Sigmoid colon (tissue), 7 donors: ENCODE results near the gene FAM216B. TPM values are rescaled to one million over a fixed set of nuclear protein-coding genes. Genes with fewer than 3 reads are reported as not detected.
"Not testable (repeated sequence)": the region's sequence is repeated elsewhere in the genome, so short reads cannot be mapped to it uniquely, and the experiment has no call there.

ENCODE experiments used
- DNase-seq: peaks from one replicate; pipeline ENCODE4 v3.0.0-alpha.2; 2019
- H3K27ac ChIP-seq, 4 donors: fragments of 200-600 bp; sonication (generic); one replicate each; pipeline ENCODE4 v1.5.1; 2016 to 2019; ENCODE audit warnings: mild to moderate bottlenecking in 1 of 4
- H3K27me3 ChIP-seq, 3 donors: fragments of 200-600 bp; sonication (generic); one replicate each; pipeline ENCODE4 v1.5.1; 2019; ENCODE audit warnings: mild to moderate bottlenecking in 1 of 3
- H3K36me3 ChIP-seq, 4 donors: fragments of 200-600 bp; sonication (generic); one replicate each; pipeline ENCODE4 v1.5.1; 2016 to 2019
- H3K4me1 ChIP-seq, 4 donors: fragments of 200-600 bp; sonication (generic); one replicate each; pipeline ENCODE4 v1.5.1; 2017 to 2019
- H3K4me3 ChIP-seq, 4 donors: fragments of 200-600 bp; sonication (generic); one replicate each; pipeline ENCODE4 v1.5.1; 2017 to 2019; ENCODE audit warnings: mild to moderate bottlenecking in 2 of 4, moderate library complexity in 1 of 4
- H3K9me3 ChIP-seq, 4 donors: fragments of 200-600 bp in 3 of 4; sonication (generic) in 3 of 4; one replicate each; pipeline versions ENCODE4 v1.5.1 to v1.6.1; 2013 to 2019
- CTCF ChIP-seq, 4 experiments: fragments of 450-650 bp in 3 of 4; fragments of 200-600 bp in 1 of 4; IDR thresholded peaks; one replicate each; pipeline ENCODE4 v1.5.1; 2016 to 2019; ENCODE audit warnings: antibody characterized with exemption in 4 of 4, mild to moderate bottlenecking in 3 of 4, moderate library complexity in 2 of 4
- EP300 ChIP-seq, 4 donors: sonication (generic); formaldehyde crosslinking; IDR thresholded peaks; one replicate each; pipeline ENCODE4 v1.6.1; 2017; ENCODE audit warnings: antibody characterized with exemption in 4 of 4
- POLR2A ChIP-seq, 2 donors: fragments of 450-650 bp; IDR thresholded peaks; one replicate each; pipeline ENCODE4 v1.6.1; 2016; ENCODE audit warnings: antibody characterized with exemption in 2 of 2, mild to moderate bottlenecking in 2 of 2, moderate library complexity in 2 of 2
- POLR2AphosphoS5 ChIP-seq, 4 donors: sonication (generic); formaldehyde crosslinking; IDR thresholded peaks; one replicate each; pipeline ENCODE4 v1.6.1; 2017; ENCODE audit warnings: antibody characterized with exemption in 4 of 4
- WGBS, 2 donors: extraction: QIAGEN DNeasy Blood & Tissue Kit; methylation state at CpG; one replicate each; pipeline ENCODE4 v1.1.7; 2013; 5-methylcytosine and 5-hydroxymethylcytosine counted together
- intact Hi-C: fragments of 100-400 bp; cut with DNase I; formaldehyde crosslinking; loops from one replicate; pipeline ENCODE4 v1.15.1; 2023
- polyA plus RNA-seq, 3 donors: library from polyadenylated mRNA; stranded (reverse); fragments of 200-250 nt; gene quantifications; one replicate each; pipeline ENCODE4 v1.2.3, GENCODE V29; 2013
- total RNA-seq, 4 donors: library from RNA; depleted of rRNA; stranded (reverse); fragments of >200 nt; gene quantifications; one replicate each; pipeline ENCODE4 v1.1.0, GENCODE V29; 2016
- donor health status: healthy with polysubstance abuse.
- donor health status: Bipolar disorder and iron deficiency.
- donor health status: healthy.

The FAM216B gene
- total and polyA plus RNA-seq, 7 donors, result 0.23 to 0.86 TPM; not detected in 5

- H3K27me3 ChIP-seq, result no peaks in the 10 kb centered on the region
- no peak for TF ChIP-seq EP300 (IDR thresholded peaks at IDR 0.05)
- no peak for TF ChIP-seq POLR2A (IDR thresholded peaks at IDR 0.05)
- TF ChIP-seq POLR2AphosphoS5 (IDR thresholded peaks at IDR 0.05), result no peak
- TF ChIP-seq CTCF (IDR thresholded peaks at IDR 0.05), result no peak
- no peak for DNase-seq
- no peaks in the 10 kb centered on the region for H3K36me3 ChIP-seq
- H3K4me3 ChIP-seq, result no peak overlapping the region
- H3K9me3 ChIP-seq, result no peaks in the 10 kb centered on the region
- no peak overlapping the region for H3K27ac ChIP-seq
- H3K4me1 ChIP-seq, result peaks cover 0 to 9% (median 4%) of the 10 kb centered on the region in 4 donors
- 72 to 74% methylated on average over 1 of the region's 1 CpG for WGBS, 2 donors
- intact Hi-C loops, result no loop called here
These were observed 15.4 kb upstream of the FAM216B start for GRCh38 chr13:42766016-42766415.

- H3K4me3 ChIP-seq, result no peak overlapping the region
- 86 to 90% methylated on average over 3 of the region's 3 CpGs for whole genome bisulfite sequencing, 2 donors
- DNase-seq, result no peak
- H3K36me3 ChIP-seq, result no peaks in the 10 kb centered on the region
- TF ChIP-seq CTCF (IDR thresholded peaks at IDR 0.05) (no peak), POLR2A (IDR thresholded peaks at IDR 0.05) (no peak), POLR2AphosphoS5 (IDR thresholded peaks at IDR 0.05) (no peak), EP300 (IDR thresholded peaks at IDR 0.05) (no peak)
- H3K4me1 ChIP-seq, result no peaks in the 10 kb centered on the region
- no peaks in the 10 kb centered on the region for H3K9me3 ChIP-seq
- intact Hi-C loops, result no loop called here
- H3K27me3 ChIP-seq, result no peaks in the 10 kb centered on the region
- no peak overlapping the region for H3K27ac ChIP-seq
These were observed 11.7 kb upstream of the FAM216B start for GRCh38 chr13:42769650-42770049.

- H3K27me3 ChIP-seq, intact Hi-C loops, DNase-seq, H3K9me3 ChIP-seq, H3K36me3 ChIP-seq, H3K4me1 ChIP-seq, H3K4me3 ChIP-seq, H3K27ac ChIP-seq: not testable (repeated sequence)
- 31 to 53% methylated on average over 6 of the region's 6 CpGs for WGBS, 2 donors
These were observed 4.8 kb upstream of the FAM216B start for GRCh38 chr13:42776558-42776957.

GRCh38 chr13:42777467-42777866, 3.9 kb upstream of the FAM216B start:
- no peak for DNase-seq
- 79 to 83% methylated on average over 5 of the region's 5 CpGs for WGBS, 2 donors
- H3K4me1 ChIP-seq, result peaks cover 0 to 6% (median 0%) of the 10 kb centered on the region in 4 donors
- TF ChIP-seq CTCF (IDR thresholded peaks at IDR 0.05) (no peak), POLR2AphosphoS5 (IDR thresholded peaks at IDR 0.05) (no peak)
- intact Hi-C loops, result no loop called here
- no peaks in the 10 kb centered on the region for H3K27me3 ChIP-seq
- H3K27ac ChIP-seq, result no peak overlapping the region
- H3K9me3 ChIP-seq, result no peaks in the 10 kb centered on the region
- H3K4me3 ChIP-seq, result no peak overlapping the region
- no peaks in the 10 kb centered on the region for H3K36me3 ChIP-seq

- no peaks in the 10 kb centered on the region for H3K9me3 ChIP-seq
- intact Hi-C loops, result no loop called here
- no peak for TF ChIP-seq POLR2AphosphoS5 (IDR thresholded peaks at IDR 0.05)
- no peak for TF ChIP-seq EP300 (IDR thresholded peaks at IDR 0.05)
- no peak for TF ChIP-seq POLR2A (IDR thresholded peaks at IDR 0.05)
- no peak for TF ChIP-seq CTCF (IDR thresholded peaks at IDR 0.05)
- 88 to 93% methylated on average over 1 of the region's 1 CpG for WGBS, 2 donors
- no peak overlapping the region for H3K27ac ChIP-seq
- H3K36me3 ChIP-seq, result no peaks in the 10 kb centered on the region
- no peak for DNase-seq
- peaks cover 0 to 6% (median 0%) of the 10 kb centered on the region in 4 donors for H3K4me1 ChIP-seq
- H3K4me3 ChIP-seq, result no peak overlapping the region
- no peaks in the 10 kb centered on the region for H3K27me3 ChIP-seq
These were observed 1.3 kb upstream of the FAM216B start for GRCh38 chr13:42780044-42780443.
